Heart left ventricle (tissue), 16 donors: ENCODE results near the gene MYO1C. TPM values are rescaled to one million over a fixed set of nuclear protein-coding genes. Genes with fewer than 3 reads are reported as not detected.

Experiments
- ATAC-seq, 4 donors: fragments of 200-7000 bp; cut with Tn5 transposase; one replicate each; pipeline ENCODE4 v1.9.1; 2020 to 2022; ENCODE audit warnings: moderate library complexity in 4 of 4, mild to moderate bottlenecking in 3 of 4, moderate number of reproducible peaks in 1 of 4
- DNase-seq, 5 donors: peaks; one replicate each; pipeline ENCODE4 v3.0.0-alpha.2; 2020
- H3K27ac ChIP-seq, 12 donors: fragments of 200-600 bp; sonication (generic) in 4 of 12; one replicate each; pipeline versions ENCODE4 v1.5.0 to v1.8.0; 2016 to 2022; ENCODE audit warnings: mild to moderate bottlenecking in 2 of 12
- H3K27me3 ChIP-seq, 9 donors: fragments of 200-600 bp; sonication (generic) in 2 of 9; one replicate each; pipeline versions ENCODE4 v1.5.1 to v1.8.0; 2016 to 2022; ENCODE audit warnings: mild to moderate bottlenecking in 3 of 9
- H3K36me3 ChIP-seq, 9 donors: fragments of 200-600 bp; sonication (generic) in 2 of 9; one replicate each; pipeline versions ENCODE4 v1.5.0 to v1.8.0; 2018 to 2022; ENCODE audit warnings: mild to moderate bottlenecking in 2 of 9
- H3K4me1 ChIP-seq, 12 donors: fragments of 200-600 bp; sonication (generic) in 4 of 12; one replicate each; pipeline versions ENCODE4 v1.5.0 to v1.8.0; 2016 to 2022; ENCODE audit warnings: mild to moderate bottlenecking in 3 of 12
- H3K4me3 ChIP-seq, 12 donors: fragments of 200-600 bp; sonication (generic) in 4 of 12; one replicate each; pipeline versions ENCODE4 v1.5.0 to v1.8.0; 2017 to 2022; ENCODE audit warnings: mild to moderate bottlenecking in 9 of 12, moderate library complexity in 4 of 12
- H3K9me3 ChIP-seq, 12 donors: fragments of 200-600 bp; sonication (generic) in 4 of 12; one replicate each; pipeline versions ENCODE4 v1.5.0 to v1.8.0; 2016 to 2022; ENCODE audit warnings: mild to moderate bottlenecking in 1 of 12
- CTCF ChIP-seq, 12 donors: fragments of 200-600 bp; sonication (generic) in 4 of 12; IDR thresholded peaks; one replicate each; pipeline versions ENCODE4 v1.5.0 to v1.8.0; 2018 to 2022; ENCODE audit warnings: antibody characterized with exemption in 12 of 12, mild to moderate bottlenecking in 5 of 12
- POLR2A ChIP-seq, 2 donors: fragments of 450-650 bp; IDR thresholded peaks; one replicate each; pipeline ENCODE4 v1.6.1; 2017; ENCODE audit warnings: antibody characterized with exemption in 2 of 2, mild to moderate bottlenecking in 2 of 2, moderate library complexity in 2 of 2
- WGBS, 4 donors: extraction: QIAGEN DNeasy Blood & Tissue Kit in 2 of 4; methylation state at CpG; one replicate each; pipeline versions ENCODE4 v1.1.5 to v1.1.7; 2013 to 2018; 5-methylcytosine and 5-hydroxymethylcytosine counted together
- intact Hi-C, 10 donors: fragments of 100-400 bp; cut with DNase I; formaldehyde crosslinking; loops; one replicate each; pipeline versions ENCODE4 v1.11.1 to v1.14.2; 2022
- polyA plus RNA-seq, 2 donors: library from polyadenylated mRNA; stranded (reverse); fragments of 200-250 nt; gene quantifications; one replicate each; pipeline ENCODE4 v1.2.3, GENCODE V29; 2013
- total RNA-seq, 9 donors: library from RNA; depleted of rRNA in 2 of 9; stranded (reverse); fragments of >200 nt in 2 of 9; fragmentation: NEBNext Ultra II Directional in 3 of 9; extraction: Animal tissue kit (Norgen Biotek cat#: 25700) in 3 of 9; gene quantifications; one replicate each; pipeline versions ENCODE4 v1.1.0 to v1.2.4, GENCODE V29; 2016 to 2023
- donor health status: ischemic (EF 13 %, LVEDD 7.1; RV severe dilation, severe dysfunction).
- donor health status: healthy with polysubstance abuse.
- donor health status: DM: no; HTN: yes; CAD: no.
- donor health status: DM: no; HTN: no; CAD: no.
- donor health status: ischemic (EF 25% LVEDD 6.9; RV normal size, moderate dysfunction).
- donor health status: ischemic (EF 25% LVEDD 5.7; RV mildly dilated, moderate dysfunction).
- donor health status: healthy.
- donor health status: DM: yes; HTN: yes; CAD: no.
- donor health status: ischemic (EF 35%, LVEDD 5.7; RV mildly dilated, moderate dysfunction).
- donor health status: nonischemic (EF 11% LVEDD 7.7; RV severe dilation, severe dysfunction).
- donor health status: DM: yes; HTN: yes; CAD: no.
- donor health status: PGD.
- donor health status: ischemic (EF 29% LVEDD 5.4; RV normal size, mild dysfunction).
- donor health status: nonischemic (EF 23%, LVEDD 6.1; RV moderate dilation, normal function).

Gene MYO1C
- total and polyA plus RNA-seq, 11 donors, result 89.6 to 259 (median 174) TPM

GRCh38 chr17:1490643-1491442, 1.6 kb downstream of the MYO1C start:
- intact Hi-C loops, result loop anchor here in 6 of 10 donors (2.0 to 5.0 kb wide), 2 partner anchors 34 kb away; partner anchors contain the start of gene CRK (in 6 of the 6)
- peak in 3 of 4 donors; percentile 33 to 52 (median 39) for ATAC-seq

GRCh38 chr17:1488826-1489270, 3.6 kb downstream of the MYO1C start:
- no peak for ATAC-seq
- H3K9me3 ChIP-seq, result no peaks in the 10 kb centered on the region
- intact Hi-C loops, result loop anchor here in 3 of 10 donors (2.0 to 10.0 kb wide), 2 partner anchors 22 to 156 kb away; partner anchors contain the start of genes RILP (in 2 of the 3) and SCARF1 (in 2 of the 3)
- H3K27ac ChIP-seq, result peak overlapping the region; percentile 94 to 100 (median 99)
- peaks cover 0 to 5% (median 3%) of the 10 kb centered on the region in 9 donors for H3K36me3 ChIP-seq
- no peak for TF ChIP-seq CTCF (IDR thresholded peaks at IDR 0.05)
- no peak for TF ChIP-seq POLR2A (IDR thresholded peaks at IDR 0.05)
- WGBS, 4 donors, result 36 to 48% (median 41%) methylated on average over 2 to 7 of the region's 7 CpGs
- DNase-seq, result no peak
- peak overlapping the region in 11 of 12 donors; percentile 26 to 85 (median 72) for H3K4me3 ChIP-seq
- peaks cover 12 to 86% (median 73%) of the 10 kb centered on the region in 12 donors for H3K4me1 ChIP-seq
- no peaks in the 10 kb centered on the region for H3K27me3 ChIP-seq

More at GRCh38 chr17:1490643-1491442, 1.6 kb downstream of the MYO1C start:
- WGBS, 4 donors, result 1% methylated on average over 17 to 52 of the region's 52 CpGs
- H3K36me3 ChIP-seq, result peaks cover 0 to 12% (median 6%) of the 10 kb centered on the region in 9 donors
- H3K27ac ChIP-seq, result peak overlapping the region; percentile 91 to 100 (median 99)
- H3K4me1 ChIP-seq, result peaks cover 13 to 91% (median 79%) of the 10 kb centered on the region in 12 donors
- no peaks in the 10 kb centered on the region for H3K27me3 ChIP-seq
- TF ChIP-seq CTCF (IDR thresholded peaks at IDR 0.05) (no peak), POLR2A (IDR thresholded peaks at IDR 0.05) (peak in 1 of 2 donors; percentile 56)
- DNase-seq, result peak; percentile 85 to 91 (median 86)
- peak overlapping the region; percentile 25 to 86 (median 79) for H3K4me3 ChIP-seq
- H3K9me3 ChIP-seq, result no peaks in the 10 kb centered on the region

GRCh38 chr17:1487939-1488825, 4.3 kb downstream of the MYO1C start:
- Histone ChIP-seq H3K9me3 (no peaks in the 10 kb centered on the region), H3K4me1 (peaks cover 7 to 86% (median 68%) of the 10 kb centered on the region in 12 donors), H3K27me3 (no peaks in the 10 kb centered on the region), H3K4me3 (peak overlapping the region; percentile 26 to 85 (median 70)), H3K27ac (peak overlapping the region; percentile 94 to 100 (median 99)), H3K36me3 (peaks cover 0 to 11% (median 10%) of the 10 kb centered on the region in 9 donors)
- 1% methylated on average over 15 to 72 of the region's 72 CpGs for WGBS, 4 donors
- peak in 1 of 2 donors; percentile 69 for TF ChIP-seq POLR2A (IDR thresholded peaks at IDR 0.05)
- TF ChIP-seq CTCF (IDR thresholded peaks at IDR 0.05), result peak in 5 of 12 donors; percentile 9 to 18 (median 15)
- intact Hi-C loops, result loop anchor here in 3 of 10 donors (2.0 to 10.0 kb wide), 2 partner anchors 23 to 157 kb away; partner anchors contain the start of genes RILP (in 2 of the 3) and SCARF1 (in 2 of the 3)
- DNase-seq (peak; percentile 90 to 94 (median 94)), ATAC-seq (peak; percentile 45 to 71 (median 67))
